Activated CD8-positive, alpha-beta memory T cell treated with anti-CD3 and anti-CD28 coated beads, Interleukin-2, amount 10 ng/mL, durations not matched to agents 7 days and 5 days (primary cell): ENCODE results near the gene SLC2A4RG. TPM values are rescaled to one million over a fixed set of nuclear protein-coding genes. Genes with fewer than 3 reads are reported as not detected.
A peak's percentile ranks its signal among the peaks of the same experiment; 100 is the strongest.

ENCODE experiments used
- ATAC-seq: fragments of 150-1000 bp; cut with Tn5 transposase; one replicate; pipeline ENCODE4 v1.10.0; 2021; ENCODE audit warnings: moderate library complexity
- CTCF ChIA-PET: fragments of 350-600 bp; sonication (Branson Sonifier 250); formaldehyde crosslinking; loops from one replicate; lab custom pipeline; 2021; ENCODE audit warnings: antibody characterized with exemption; lab: Charles Lee
- DNase-seq: peaks from one replicate; pipeline ENCODE4 v3.0.0-alpha.2; 2020
- H3K27ac Mint-ChIP-seq: one replicate; pipeline ENCODE4 v1.8.0; 2021; ENCODE audit warnings: mild to moderate bottlenecking, mixed read lengths
- H3K27me3 Mint-ChIP-seq: one replicate; pipeline ENCODE4 v1.8.0; 2021; ENCODE audit warnings: mixed read lengths
- H3K36me3 Mint-ChIP-seq: one replicate; pipeline ENCODE4 v1.8.0; 2021; ENCODE audit warnings: mild to moderate bottlenecking, mixed read lengths
- H3K4me1 Mint-ChIP-seq: one replicate; pipeline ENCODE4 v1.8.0; 2021; ENCODE audit warnings: mixed read lengths
- H3K4me3 Mint-ChIP-seq: one replicate; pipeline ENCODE4 v1.8.0; 2021; ENCODE audit warnings: mild to moderate bottlenecking, moderate library complexity, mixed read lengths
- H3K9me3 Mint-ChIP-seq: one replicate; pipeline ENCODE4 v1.8.0; 2022; ENCODE audit warnings: low read depth, mixed read lengths
- total RNA-seq, 2 experiments: library from RNA; stranded (reverse); gene quantifications; one replicate each; pipeline ENCODE4 v1.2.3, GENCODE V29; 2021

The SLC2A4RG gene
- total RNA-seq, result 100 to 1,000 TPM in 1 of 2 experiments, 10 to 100 TPM in 1; 69.9 to 111 TPM

- H3K4me1 Mint-ChIP-seq, result peaks cover 23% of the 10 kb centered on the region
- H3K36me3 Mint-ChIP-seq, result no peaks in the 10 kb centered on the region
- CTCF ChIA-PET, result interaction anchor here (1.1 to 2.1 kb wide), 3 partner anchors 11 to 125 kb away, joined by 6 to 7 read pairs (median 6); partner anchors contain the start of genes ARFRP1 and ZGPAT
- peak within 1 kb of the TSS; percentile 80 for H3K4me3 Mint-ChIP-seq
- no peak within 1 kb of the TSS for H3K27ac Mint-ChIP-seq
- H3K9me3 Mint-ChIP-seq, result no peaks in the 10 kb centered on the region
- DNase-seq (peak; percentile 71), ATAC-seq (peak; percentile 57)
- no peaks in the 10 kb centered on the region for H3K27me3 Mint-ChIP-seq
These were observed at the start of gene SLC2A4RG for GRCh38 chr20:63739130-63740069. Gene SLC2A4RG, plus strand, starts transcription at chr20:63739776. Its CDS starts 137 bp downstream, at chr20:63739913.

DNA sequence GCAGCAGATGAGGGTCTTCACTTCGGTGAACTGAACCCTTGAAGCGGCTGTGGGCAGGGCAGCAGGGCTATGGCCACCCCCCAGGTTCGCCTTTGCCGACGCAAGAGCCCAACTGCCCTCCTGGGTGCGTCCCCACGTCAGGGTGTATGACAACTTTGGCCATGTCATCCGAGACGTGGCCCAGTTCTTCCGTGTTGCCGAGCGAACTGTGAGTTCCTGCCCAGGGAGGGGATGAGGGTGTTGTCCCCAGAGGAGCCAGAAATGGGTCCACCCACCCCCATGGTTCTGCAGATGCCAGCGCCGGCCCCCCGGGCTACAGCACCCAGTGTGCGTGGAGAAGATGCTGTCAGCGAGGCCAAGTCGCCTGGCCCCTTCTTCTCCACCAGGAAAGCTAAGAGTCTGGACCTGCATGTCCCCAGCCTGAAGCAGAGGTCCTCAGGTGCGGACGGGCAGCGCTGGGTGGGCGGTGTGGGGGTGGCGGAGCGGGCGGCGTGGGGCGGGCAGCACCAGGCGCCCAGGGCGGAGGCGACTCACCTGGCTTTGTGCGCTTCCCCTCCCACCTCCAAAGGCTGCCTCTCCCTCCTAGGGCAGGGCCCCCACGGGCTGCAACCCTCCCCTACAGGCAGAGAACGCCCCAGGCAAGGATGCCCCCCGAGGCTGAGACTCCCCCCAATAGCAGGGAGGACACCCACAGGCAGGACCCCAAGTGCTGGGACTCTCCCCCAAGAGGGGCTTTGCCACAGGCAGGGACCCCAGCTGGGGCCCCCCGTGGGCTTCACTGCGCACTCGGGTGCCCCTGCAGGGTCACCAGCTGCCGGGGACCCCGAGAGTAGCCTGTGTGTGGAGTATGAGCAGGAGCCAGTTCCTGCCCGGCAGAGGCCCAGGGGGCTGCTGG, 49.3 kb upstream of the SLC2A4RG start:
- H3K27me3 Mint-ChIP-seq, result no peaks in the 10 kb centered on the region
- no peak for ATAC-seq
- CTCF ChIA-PET, result no interaction called here

DNA sequence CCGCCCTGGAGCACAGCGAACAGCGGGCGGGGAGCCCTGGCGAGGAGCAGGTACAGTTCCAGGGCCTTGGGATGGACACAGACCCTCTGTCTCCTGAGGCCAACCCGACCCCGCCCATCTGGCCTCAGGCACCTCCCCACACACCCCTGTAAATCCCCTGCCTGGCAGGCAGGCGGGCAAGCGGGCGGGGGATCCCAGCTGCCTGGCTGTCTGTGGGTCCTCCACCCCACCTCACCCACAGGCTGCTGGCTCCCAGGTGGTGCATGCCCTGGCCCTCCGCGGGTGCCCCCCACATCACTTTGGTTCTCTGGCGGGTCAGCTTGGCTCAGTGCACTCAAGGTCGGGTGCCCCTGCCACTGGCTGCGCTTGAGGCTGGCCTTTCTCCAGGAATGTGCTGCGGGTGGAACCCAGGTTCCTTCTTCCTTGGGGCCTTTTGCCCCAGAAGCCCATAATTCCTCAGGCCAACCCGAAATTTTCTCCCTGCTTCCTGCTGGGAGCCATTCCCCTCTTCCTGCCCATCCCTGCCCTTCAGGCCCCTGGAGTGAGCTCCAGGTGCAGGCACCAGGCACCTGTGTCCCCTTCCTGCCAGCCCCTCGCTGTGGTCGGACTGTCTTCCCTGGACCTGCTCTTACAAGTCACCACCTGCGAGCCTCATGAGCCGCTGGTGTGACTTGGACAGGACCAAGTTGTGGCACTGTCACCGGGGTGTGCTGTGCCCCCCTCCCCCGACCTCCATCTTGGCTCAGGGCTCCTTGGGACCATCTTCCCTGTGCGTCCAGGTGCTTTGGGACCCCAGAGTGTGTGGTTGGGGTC, 48.5 kb upstream of the SLC2A4RG start:
- DNase-seq (no peak), ATAC-seq (no peak)
- Mint-ChIP-seq H3K4me3 (no peak overlapping the region), H3K36me3 (peaks cover 10% of the 10 kb centered on the region), H3K9me3 (no peaks in the 10 kb centered on the region), H3K27ac (no peak overlapping the region), H3K27me3 (no peaks in the 10 kb centered on the region), H3K4me1 (peaks cover 4% of the 10 kb centered on the region)
- CTCF ChIA-PET, result no interaction called here

More for the DNA sequence above, 49.3 kb upstream of the SLC2A4RG start:
- H3K4me3 Mint-ChIP-seq, result no peak overlapping the region
- no peaks in the 10 kb centered on the region for H3K9me3 Mint-ChIP-seq
- peaks cover 3% of the 10 kb centered on the region for H3K4me1 Mint-ChIP-seq
- H3K27ac Mint-ChIP-seq, result no peak overlapping the region
- no peak for DNase-seq
- H3K36me3 Mint-ChIP-seq, result peaks cover 10% of the 10 kb centered on the region

DNA sequence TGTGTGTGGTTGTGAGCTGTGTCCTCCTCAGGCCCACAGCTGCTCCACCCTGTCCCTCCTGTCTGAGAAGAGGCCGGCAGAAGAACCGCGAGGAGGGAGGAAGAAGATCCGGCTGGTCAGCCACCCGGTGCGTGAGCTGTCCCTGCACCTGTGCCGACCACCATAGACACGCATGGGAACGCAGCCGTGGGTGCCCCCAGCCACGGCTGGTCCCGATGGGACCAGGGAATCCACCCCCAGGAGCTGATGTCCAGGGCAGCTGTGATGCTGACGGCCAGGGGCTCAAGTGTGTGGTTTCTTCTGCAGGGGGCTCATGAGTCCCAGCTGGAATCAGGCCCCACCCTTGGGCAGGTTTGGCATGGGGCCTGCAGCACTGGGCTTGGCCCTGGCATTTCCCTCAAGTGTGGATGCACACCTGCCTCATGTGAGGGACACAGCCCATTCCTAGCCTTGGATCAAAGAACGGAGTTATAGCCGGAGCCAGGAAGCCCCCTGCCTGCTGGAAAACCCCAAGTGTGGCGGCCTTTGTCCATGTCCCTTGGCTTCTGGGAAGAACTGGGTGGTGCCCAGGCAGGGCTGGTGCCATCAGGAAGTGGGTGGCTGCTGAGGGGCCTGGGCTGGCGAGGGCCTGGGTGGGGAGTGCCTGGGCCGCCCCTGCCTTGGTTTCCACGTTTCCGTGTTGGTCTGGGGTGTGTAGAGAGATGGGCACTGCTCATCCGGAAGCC, 47.7 kb upstream of the SLC2A4RG start:
- CTCF ChIA-PET, result no interaction called here
- Mint-ChIP-seq H3K27me3 (no peaks in the 10 kb centered on the region), H3K4me1 (peaks cover 6% of the 10 kb centered on the region), H3K9me3 (no peaks in the 10 kb centered on the region), H3K36me3 (peaks cover 10% of the 10 kb centered on the region), H3K27ac (no peak overlapping the region), H3K4me3 (no peak overlapping the region)
- ATAC-seq, result no peak
- no peak for DNase-seq

- ATAC-seq, result no peak
- DNase-seq, result no peak
- Mint-ChIP-seq H3K9me3 (no peaks in the 10 kb centered on the region), H3K27ac (no peak overlapping the region), H3K4me1 (peaks cover 10% of the 10 kb centered on the region), H3K4me3 (no peak overlapping the region), H3K27me3 (no peaks in the 10 kb centered on the region), H3K36me3 (peaks cover 10% of the 10 kb centered on the region)
- CTCF ChIA-PET, result no interaction called here
These were observed 47.0 kb upstream of the SLC2A4RG start for GRCh38 chr20:63692436-63693082.

GRCh38 chr20:63693083-63693732, 46.4 kb upstream of the SLC2A4RG start:
- Mint-ChIP-seq H3K9me3 (no peaks in the 10 kb centered on the region), H3K27ac (no peak overlapping the region), H3K36me3 (peaks cover 10% of the 10 kb centered on the region)

DNA sequence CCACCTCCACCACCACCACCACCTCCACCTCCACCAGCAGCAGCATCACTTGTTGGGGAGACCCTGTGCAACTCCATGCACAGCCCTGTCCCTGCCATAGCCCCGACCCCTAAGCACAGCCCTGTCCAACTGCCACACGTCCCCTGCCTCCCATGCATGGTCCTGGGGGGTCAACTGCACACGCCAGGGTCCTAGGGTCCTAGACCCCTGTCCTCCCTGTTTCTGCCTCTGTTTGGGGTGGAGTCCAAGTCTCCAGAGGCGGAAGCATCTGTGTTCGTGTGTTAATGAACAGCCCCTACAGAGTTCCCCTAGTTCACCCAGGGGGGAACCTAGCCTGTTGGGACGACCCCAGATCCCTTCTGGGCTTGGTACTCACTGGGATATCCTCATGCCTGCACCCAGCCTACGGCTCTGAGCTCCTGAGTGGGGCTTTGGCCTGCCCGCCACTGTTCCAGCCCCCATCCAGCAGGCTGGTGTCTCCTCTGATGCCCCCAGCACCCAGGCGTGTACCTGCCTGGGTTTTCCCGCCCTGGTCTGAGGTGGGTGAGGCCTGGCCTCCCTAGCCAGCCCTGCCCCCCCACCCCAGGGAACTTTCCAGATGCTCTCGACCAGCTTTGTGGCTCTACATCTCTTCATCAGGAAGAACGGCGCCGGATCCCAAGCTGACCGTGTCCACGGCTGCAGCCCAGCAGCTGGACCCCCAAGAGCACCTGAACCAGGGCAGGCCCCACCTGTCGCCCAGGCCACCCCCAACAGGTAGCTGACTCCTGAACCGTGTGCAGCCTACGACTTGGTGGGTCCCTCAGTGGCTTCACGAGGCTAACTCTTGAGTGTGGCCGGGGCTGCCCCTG, 45.6 kb upstream of the SLC2A4RG start:
- DNase-seq (no peak), ATAC-seq (no peak)
- H3K36me3 Mint-ChIP-seq, result peaks cover 10% of the 10 kb centered on the region
- H3K27ac Mint-ChIP-seq, result peak overlapping the region; percentile 40
- H3K4me3 Mint-ChIP-seq, result no peak overlapping the region
- CTCF ChIA-PET, result interaction anchor here (0.7 kb wide), 1 partner anchor 11 kb away, joined by 3 read pairs; no protein-coding TSS in a partner anchor
- H3K27me3 Mint-ChIP-seq, result no peaks in the 10 kb centered on the region
- peaks cover 13% of the 10 kb centered on the region for H3K4me1 Mint-ChIP-seq
- H3K9me3 Mint-ChIP-seq, result no peaks in the 10 kb centered on the region

More at GRCh38 chr20:63693083-63693732, 46.4 kb upstream of the SLC2A4RG start:
- ATAC-seq (no peak), DNase-seq (no peak)
- Mint-ChIP-seq H3K4me3 (no peak overlapping the region), H3K27me3 (no peaks in the 10 kb centered on the region), H3K4me1 (peaks cover 11% of the 10 kb centered on the region)
- CTCF ChIA-PET, result no interaction called here

DNA sequence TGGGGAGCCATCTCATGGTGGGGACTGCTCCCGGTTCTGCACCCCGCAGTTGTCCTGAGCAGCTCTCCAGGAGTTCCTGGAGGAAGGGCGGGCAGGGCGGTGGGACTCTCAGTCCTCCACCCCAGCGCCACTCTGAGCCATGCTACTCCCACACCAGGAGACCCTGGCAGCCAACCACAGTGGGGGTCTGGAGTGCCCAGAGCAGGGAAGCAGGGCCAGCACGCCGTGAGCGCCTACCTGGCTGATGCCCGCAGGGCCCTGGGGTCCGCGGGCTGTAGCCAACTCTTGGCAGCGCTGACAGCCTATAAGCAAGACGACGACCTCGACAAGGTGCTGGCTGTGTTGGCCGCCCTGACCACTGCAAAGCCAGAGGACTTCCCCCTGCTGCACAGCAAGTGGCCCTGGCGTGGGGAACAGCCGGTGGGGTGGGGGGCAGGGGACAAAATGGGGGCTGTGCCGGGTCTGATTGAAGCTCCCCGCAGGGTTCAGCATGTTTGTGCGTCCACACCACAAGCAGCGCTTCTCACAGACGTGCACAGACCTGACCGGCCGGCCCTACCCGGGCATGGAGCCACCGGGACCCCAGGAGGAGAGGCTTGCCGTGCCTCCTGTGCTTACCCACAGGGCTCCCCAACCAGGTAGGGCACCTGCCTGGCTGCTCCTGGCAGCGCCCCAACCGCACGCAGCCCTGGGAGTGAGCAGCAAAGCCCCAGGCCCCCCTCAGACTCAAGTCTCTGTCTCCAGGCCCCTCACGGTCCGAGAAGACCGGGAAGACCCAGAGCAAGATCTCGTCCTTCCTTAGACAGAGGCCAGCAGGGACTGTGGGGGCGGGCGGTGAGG, 44.8 kb upstream of the SLC2A4RG start:
- Mint-ChIP-seq H3K27ac (no peak overlapping the region), H3K36me3 (peaks cover 10% of the 10 kb centered on the region), H3K4me1 (peaks cover 18% of the 10 kb centered on the region)

GRCh38 chr20:63695424-63696305, 43.9 kb upstream of the SLC2A4RG start:
- no peaks in the 10 kb centered on the region for H3K27me3 Mint-ChIP-seq
- H3K4me3 Mint-ChIP-seq, result no peak overlapping the region
- CTCF ChIA-PET, result interaction anchor here (0.7 to 0.9 kb wide), 2 partner anchors 12 to 65 kb away, joined by 3 read pairs; no protein-coding TSS in a partner anchor
- no peak overlapping the region for H3K27ac Mint-ChIP-seq
- no peak for ATAC-seq
- H3K36me3 Mint-ChIP-seq, result peaks cover 10% of the 10 kb centered on the region
- H3K9me3 Mint-ChIP-seq, result no peaks in the 10 kb centered on the region
- H3K4me1 Mint-ChIP-seq, result peaks cover 20% of the 10 kb centered on the region
- DNase-seq, result no peak

More for the DNA sequence above, 44.8 kb upstream of the SLC2A4RG start:
- ATAC-seq (no peak), DNase-seq (no peak)
- CTCF ChIA-PET, result interaction anchor here (0.7 kb wide), 1 partner anchor 10 kb away, joined by 3 read pairs; no protein-coding TSS in a partner anchor
- H3K9me3 Mint-ChIP-seq, result no peaks in the 10 kb centered on the region
- no peaks in the 10 kb centered on the region for H3K27me3 Mint-ChIP-seq
- no peak overlapping the region for H3K4me3 Mint-ChIP-seq
